NB4 (cell line): ENCODE data around the gene RUVBL1.

Experiments used
- DNase-seq: peaks from one replicate; pipeline ENCODE4 v3.0.0; 2010; ENCODE audit warnings: low read depth
- H3K4me3 ChIP-seq: one replicate; pipeline ENCODE4 v1.5.1; 2011; ENCODE audit warnings: mild to moderate bottlenecking, low read depth, low read length, moderate library complexity
- CTCF ChIP-seq: IDR thresholded peaks from one replicate; pipeline ENCODE4 v1.5.1; 2012; ENCODE audit warnings: low read depth, low read length
- MAX ChIP-seq: IDR thresholded peaks from 2 replicates; pipeline ENCODE4 v1.6.1; 2011; ENCODE audit warnings: low read depth, low read length
- MYC ChIP-seq: IDR thresholded peaks from 2 replicates; pipeline ENCODE4 v1.6.1; 2011; ENCODE audit warnings: low read depth, low read length
- POLR2A ChIP-seq: IDR thresholded peaks from 2 replicates; pipeline ENCODE4 v1.6.1; 2011; ENCODE audit warnings: mild to moderate bottlenecking; ENCODE audit not compliant: insufficient read length; ENCODE audit errors: extremely low read depth

The RUVBL1 gene

GRCh38 chr3:128100161-128100560 lies 23.5 kb downstream of the RUVBL1 start:
- H3K4me3 ChIP-seq, result no peak overlapping the region
- DNase-seq, result no peak
- TF ChIP-seq CTCF (no peak), MYC (no peak), MAX (no peak), POLR2A (no peak)

- H3K4me3 ChIP-seq, result no peak overlapping the region
- no peak for DNase-seq
- TF ChIP-seq MAX, result no peak
- TF ChIP-seq CTCF, result no peak
- TF ChIP-seq MYC, result no peak
- no peak for TF ChIP-seq POLR2A
These were observed 25.4 kb downstream of the RUVBL1 start for GRCh38 chr3:128098234-128098633.

GRCh38 chr3:128095222-128095703 lies 28.3 kb downstream of the RUVBL1 start:
- no peak overlapping the region for H3K4me3 ChIP-seq
- no peak for TF ChIP-seq MYC
- peak; percentile 72 for TF ChIP-seq CTCF
- TF ChIP-seq MAX, result no peak
- no peak for TF ChIP-seq POLR2A
- peak; percentile 74 for DNase-seq

- no peak overlapping the region for H3K4me3 ChIP-seq
- no peak for DNase-seq
- no peak for TF ChIP-seq CTCF
- no peak for TF ChIP-seq MYC
- TF ChIP-seq POLR2A, result no peak
- TF ChIP-seq MAX, result no peak
These were observed 29.1 kb downstream of the RUVBL1 start for GRCh38 chr3:128094295-128095151.

- no peak overlapping the region for H3K4me3 ChIP-seq
- DNase-seq, result no peak
- TF ChIP-seq MYC (no peak), MAX (no peak)
These were observed 32.0 kb downstream of the RUVBL1 start for GRCh38 chr3:128091586-128091985.

GRCh38 chr3:128089135-128089534 lies 34.5 kb downstream of the RUVBL1 start:
- no peak for TF ChIP-seq MYC
- TF ChIP-seq CTCF, result no peak
- TF ChIP-seq POLR2A, result no peak
- TF ChIP-seq MAX, result no peak
- no peak overlapping the region for H3K4me3 ChIP-seq
- DNase-seq, result no peak
